ENCODE measurements around the gene FXYD6.

Gene FXYD6

DNA sequence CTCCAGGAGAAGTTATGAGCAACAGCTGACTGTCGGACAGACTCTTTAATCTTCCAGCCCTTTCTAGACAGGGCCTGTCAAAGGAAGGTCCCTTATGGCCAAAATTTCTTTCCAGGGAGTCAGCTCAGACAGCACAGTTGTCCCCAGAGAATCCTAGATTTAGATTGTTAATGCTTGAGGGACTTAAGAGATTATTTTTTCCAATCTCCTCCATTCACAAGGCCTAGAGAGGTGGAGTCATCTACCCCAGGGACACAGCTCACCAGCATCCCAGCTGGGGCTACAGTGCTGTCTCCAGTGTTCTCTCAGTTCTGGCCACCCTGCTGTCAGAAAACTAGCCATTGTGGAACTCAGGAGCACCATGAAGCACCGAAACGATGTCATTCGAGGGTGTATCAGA is 87.2 kb downstream of the FXYD6 start:
- no peak for DNase-seq

Data from NCI-H187 treated with DMSO at 0.1 percent for 48 hours (cell line).